Left ventricle myocardium superior (tissue), 1 donor: ENCODE measurements around the gene CCDC157. TPM values are rescaled to one million over a fixed set of nuclear protein-coding genes. Genes with fewer than 3 reads are reported as not detected.
"Not testable (repeated sequence)": the region's sequence is repeated elsewhere in the genome, so short reads cannot be mapped to it uniquely, and the experiment has no call there.

Source experiments
- ATAC-seq: fragments of 200-7000 bp; cut with Tn5 transposase; one replicate; pipeline ENCODE4 v1.9.1; 2020; ENCODE audit warnings: mild to moderate bottlenecking, moderate library complexity
- DNase-seq: peaks from one replicate; pipeline ENCODE4 v3.0.0-alpha.2; 2020
- intact Hi-C: fragments of 100-400 bp; cut with micrococcal nuclease; formaldehyde crosslinking; loops from one replicate; pipeline ENCODE4 v1.11.0; 2022
- total RNA-seq: library from RNA; stranded (reverse); fragmentation: NEBNext Ultra II Directional; extraction: Animal tissue kit (Norgen Biotek cat#: 25700); gene quantifications from one replicate; pipeline ENCODE4 v1.2.1, GENCODE V29; 2021
- donor health status: DM: no; HTN: yes; CAD: no; lungs with severe emphysema.

Gene CCDC157
- total RNA-seq, 1 donor from 2014 or later = 0.37 TPM

- DNase-seq (no peak), ATAC-seq (peak; percentile 23)
- intact Hi-C loops = no loop called here
Measured at GRCh38 chr22:30325065-30325720, 31.6 kb upstream of the CCDC157 start.

DNA sequence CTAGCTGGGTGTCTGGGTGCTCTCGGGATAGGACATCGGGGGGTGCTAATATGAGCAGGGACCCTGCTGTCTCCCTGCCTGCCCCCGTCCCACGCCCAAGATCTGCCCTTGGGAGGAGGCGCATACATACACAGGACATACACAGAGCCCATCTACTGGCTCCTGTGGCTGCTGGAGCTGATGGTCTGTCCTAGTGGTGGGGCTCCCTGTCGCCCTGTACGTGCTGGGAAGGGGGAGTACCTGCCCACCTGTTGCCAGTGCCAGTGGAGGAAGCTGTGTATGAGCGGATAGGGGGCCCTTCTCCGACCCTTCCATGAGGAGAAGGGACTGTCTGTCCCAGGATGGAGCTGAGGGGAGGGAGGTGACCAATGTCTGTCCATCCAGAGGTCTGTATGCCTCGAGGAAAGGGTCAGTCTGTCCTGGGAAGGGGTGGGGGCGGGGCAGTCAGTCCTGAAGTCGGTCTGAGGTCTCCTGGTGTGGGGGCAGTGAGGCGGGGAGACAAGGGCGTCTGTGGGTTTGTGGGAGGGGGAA is 31.0 kb upstream of the CCDC157 start:
- no peak for ATAC-seq
- intact Hi-C loops = no loop called here
- no peak for DNase-seq

DNA sequence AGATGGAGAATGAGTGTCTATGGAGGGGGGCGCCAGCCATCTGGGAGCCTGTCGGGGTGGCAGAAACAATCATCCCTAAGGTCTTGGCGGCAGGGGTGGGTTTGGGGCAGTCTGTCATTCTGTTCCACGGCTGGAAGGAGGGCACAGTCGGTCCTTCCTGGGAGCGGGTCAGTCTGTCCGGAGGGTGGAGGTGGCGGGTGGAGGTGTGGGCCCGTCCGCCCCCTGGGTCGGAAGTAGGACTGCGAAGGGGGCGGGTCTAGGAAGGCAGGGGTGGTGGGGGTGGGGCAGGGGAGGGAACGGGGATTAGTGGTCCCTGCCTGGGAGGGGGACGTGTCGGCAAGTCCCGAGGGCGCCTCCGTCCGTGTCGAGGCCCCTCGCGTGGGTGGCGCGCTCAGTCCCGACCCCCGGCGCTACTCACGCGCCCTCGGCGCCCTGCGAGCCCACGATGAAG is 30.5 kb upstream of the CCDC157 start:
- DNase-seq (no peak), ATAC-seq (peak; percentile 64)
- intact Hi-C loops = no loop called here

GRCh38 chr22:30326706-30327362 is 30.0 kb upstream of the CCDC157 start, which contains the start of gene TBC1D10A:
Gene TBC1D10A, minus strand, starts transcription at chr22:30326941. Its CDS starts 60 bp downstream, at chr22:30326881.
- intact Hi-C loops = no loop called here
- peak; percentile 96 for ATAC-seq
- peak; percentile 96 for DNase-seq

- no peak for ATAC-seq
- intact Hi-C loops = no loop called here
- DNase-seq = no peak
Measured at GRCh38 chr22:30327864-30328345, 28.9 kb upstream of the CCDC157 start.

GRCh38 chr22:30328466-30329049 is 28.2 kb upstream of the CCDC157 start:
- intact Hi-C loops = no loop called here
- no peak for ATAC-seq
- DNase-seq = no peak

DNA sequence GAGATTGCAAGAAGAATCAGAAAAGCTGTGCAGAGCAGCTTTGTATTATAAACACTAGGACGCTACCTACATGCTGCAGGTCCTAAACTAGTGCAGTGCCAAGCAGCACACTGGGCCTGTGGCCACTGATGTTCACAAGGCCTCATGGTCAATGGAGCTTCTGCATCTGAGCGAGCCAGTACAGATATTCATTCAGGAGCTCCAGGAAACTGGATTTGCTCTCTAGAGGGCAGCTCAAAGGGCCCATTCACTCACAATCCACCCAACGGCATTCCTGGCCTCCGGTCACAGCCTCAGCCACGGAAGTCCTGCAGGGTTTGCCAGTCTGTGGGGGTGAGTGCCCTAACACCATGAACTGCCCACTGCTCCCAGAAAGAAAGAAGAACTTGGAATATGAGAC is 24.3 kb upstream of the CCDC157 start:
- intact Hi-C loops = no loop called here
- ATAC-seq = no peak
- no peak for DNase-seq

GRCh38 chr22:30332994-30333706 is 23.7 kb upstream of the CCDC157 start:
- ATAC-seq = no peak
- DNase-seq = no peak
- intact Hi-C loops = no loop called here

DNA sequence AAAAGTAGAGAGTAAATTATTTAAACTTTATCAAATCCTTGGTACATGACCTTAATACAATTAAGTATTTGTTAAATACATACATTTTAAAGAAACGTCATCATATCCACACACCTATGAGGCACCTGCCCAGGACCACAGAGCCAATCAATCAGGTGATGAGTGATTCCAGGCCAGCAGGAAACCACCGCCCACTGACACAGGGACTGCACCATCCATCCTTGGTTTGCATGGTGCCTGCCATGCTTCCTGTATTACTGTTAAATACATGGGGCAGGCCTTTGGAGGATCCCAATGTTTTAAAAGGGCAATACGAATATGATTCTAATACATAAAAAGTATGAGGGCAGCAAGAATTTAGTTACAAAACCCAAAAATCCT is 23.1 kb upstream of the CCDC157 start:
- no peak for ATAC-seq
- DNase-seq = no peak
- intact Hi-C loops = no loop called here

DNA sequence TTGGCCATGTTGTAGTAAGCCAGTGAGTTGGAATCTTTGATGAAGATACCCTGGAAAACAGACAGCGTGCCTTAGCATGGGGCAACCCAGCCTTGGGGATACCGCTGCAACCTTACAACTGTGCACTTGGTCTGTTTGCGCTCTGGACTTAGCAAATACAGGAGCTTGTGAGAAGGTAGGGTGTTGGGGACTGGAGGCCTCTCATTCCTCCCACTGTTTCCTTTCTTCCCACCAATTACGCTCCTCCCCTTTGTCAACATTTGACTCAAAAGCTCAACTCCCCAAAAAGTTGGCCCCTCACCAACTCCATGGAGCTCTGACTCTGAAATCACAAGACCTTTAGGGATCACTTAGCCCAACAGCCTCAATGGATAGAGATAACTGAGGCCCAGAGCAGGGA is 22.2 kb upstream of the CCDC157 start:
- intact Hi-C loops = no loop called here
- ATAC-seq (no peak), DNase-seq (no peak)

- DNase-seq = no peak
- ATAC-seq = no peak
- intact Hi-C loops = no loop called here
Measured at GRCh38 chr22:30335236-30335635, 21.6 kb upstream of the CCDC157 start.

DNA sequence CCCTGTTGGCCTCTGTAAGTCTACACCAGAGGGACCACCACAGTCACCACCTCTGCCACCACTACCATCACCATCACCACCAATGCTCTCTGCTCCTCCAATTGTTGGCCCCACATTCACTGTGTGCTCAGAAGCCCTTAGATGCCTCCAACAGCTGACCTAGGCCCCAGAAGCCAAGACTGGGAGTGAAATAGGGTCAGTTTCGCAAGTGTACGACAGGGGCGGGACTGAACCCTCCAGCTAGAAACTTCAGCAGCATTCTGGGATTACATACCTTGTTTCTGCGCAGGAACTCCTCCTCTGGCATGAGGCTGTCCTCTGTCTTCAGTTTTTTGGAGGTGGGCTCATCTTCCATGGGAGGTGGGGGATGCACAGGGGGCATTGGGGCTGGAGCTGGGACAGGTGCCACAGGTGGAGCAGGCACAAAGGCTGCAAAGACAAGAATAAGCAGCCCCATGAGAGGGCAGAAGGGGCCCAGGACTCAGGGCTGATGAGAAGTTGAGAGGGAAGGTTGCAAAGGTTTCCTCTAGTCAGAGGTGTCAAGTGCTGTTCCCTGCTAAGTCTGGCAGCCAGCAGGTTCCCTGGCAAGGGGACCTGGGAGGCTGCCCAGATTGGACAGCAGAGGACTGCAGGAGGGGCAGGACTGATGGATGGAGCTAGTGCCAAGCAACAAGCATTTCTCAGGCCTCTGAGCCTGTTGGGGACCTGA is 19.9 kb upstream of the CCDC157 start:
- intact Hi-C loops = no loop called here
- ATAC-seq = peak; percentile 84
- peak; percentile 83 for DNase-seq

DNA sequence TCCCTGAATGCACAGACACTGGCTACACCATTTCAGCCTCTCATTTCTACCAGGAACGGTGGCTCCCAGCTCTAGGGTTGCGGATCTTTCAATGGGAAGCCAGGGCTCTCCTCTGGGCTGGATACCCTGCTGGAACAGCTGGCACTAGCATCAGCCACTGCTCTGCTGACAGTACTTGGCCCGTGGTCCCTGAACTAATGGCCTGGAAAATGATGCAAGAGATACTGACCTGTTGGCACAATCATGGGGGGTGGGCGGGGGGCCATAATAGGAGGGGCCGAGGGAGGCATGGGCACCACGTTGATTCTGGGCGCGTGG is 19.4 kb upstream of the CCDC157 start:
- intact Hi-C loops = no loop called here
- ATAC-seq (no peak), DNase-seq (no peak)

GRCh38 chr22:30338341-30338740 is 18.5 kb upstream of the CCDC157 start:
- ATAC-seq, intact Hi-C loops, DNase-seq: not testable (repeated sequence)

DNA sequence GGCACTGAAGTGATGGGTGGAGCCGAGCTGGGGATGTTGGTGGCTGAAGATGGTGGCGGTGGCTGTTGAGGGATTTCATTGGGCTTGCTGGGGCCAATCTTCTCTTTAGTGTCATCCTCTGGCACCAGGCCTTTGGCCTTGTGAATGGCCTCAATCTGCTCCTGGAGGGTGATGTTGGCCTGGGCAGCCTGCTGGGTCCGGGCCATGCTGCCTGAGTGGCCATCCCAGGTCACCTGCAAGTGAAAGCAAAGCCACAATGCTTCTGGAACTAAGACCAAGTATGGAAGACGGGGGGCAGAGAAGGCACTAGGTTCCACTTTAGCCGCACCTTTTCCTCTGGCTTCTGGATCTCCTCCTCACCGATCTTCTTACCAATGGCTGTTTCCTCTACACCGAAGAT is 18.0 kb upstream of the CCDC157 start:
- intact Hi-C loops = no loop called here
- ATAC-seq (no peak), DNase-seq (no peak)

- DNase-seq (peak; percentile 91), ATAC-seq (peak; percentile 90)
- intact Hi-C loops = loop anchor here (10.0 kb wide), 1 partner anchor 46 kb away; no protein-coding TSS in a partner anchor
Measured at GRCh38 chr22:30340911-30341685, 15.7 kb upstream of the CCDC157 start.

GRCh38 chr22:30344447-30345200 is 12.2 kb upstream of the CCDC157 start:
- DNase-seq = no peak
- no peak for ATAC-seq
- intact Hi-C loops = loop anchor here (10.0 kb wide), 1 partner anchor 50 kb away; no protein-coding TSS in a partner anchor
